ENCODE results near the gene SPATA4.

Gene SPATA4

GRCh38 chr4:176195184-176195978 is at the start of gene SPATA4:
TSS of gene SPATA4 (minus strand) at chr4:176195585. CDS start at chr4:176195562, 23 bp downstream.
- Histone ChIP-seq H3K4me3 (ENCODE audit: low read depth, low read length) (peak within 1 kb of the TSS; percentile 74), H3K9ac (ENCODE audit: low read length) (peak within 1 kb of the TSS; percentile 18), H3K36me3 (ENCODE audit: control insufficient read depth, insufficient read depth, low read length) (no peaks in the 10 kb centered on the region), H3K27ac (ENCODE audit: low read depth, low read length) (peak within 1 kb of the TSS; percentile 34; the same call in 1 of the 2 replicates), H3K9me3 (ENCODE audit: control insufficient read depth, insufficient read depth, low read depth, low read length) (peaks cover 3% of the 10 kb centered on the region; the same call in 1 of the 2 replicates), H3K4me1 (ENCODE audit: control insufficient read depth, insufficient read depth, low read length) (peaks cover 3% of the 10 kb centered on the region), H3K27me3 (ENCODE audit: control insufficient read depth, insufficient read depth, low read length) (no peaks in the 10 kb centered on the region)

- H3K4me1 ChIP-seq (ENCODE audit: control insufficient read depth, insufficient read depth, low read length) = peaks cover 9% of the 10 kb centered on the region; the same call in 1 of the 2 replicates
- H3K27ac ChIP-seq (ENCODE audit: low read depth, low read length) = no peak overlapping the region
- no peaks in the 10 kb centered on the region for H3K36me3 ChIP-seq (ENCODE audit: control insufficient read depth, insufficient read depth, low read length)
- H3K9ac ChIP-seq (ENCODE audit: low read length) = no peak overlapping the region
- no peak overlapping the region for H3K4me3 ChIP-seq (ENCODE audit: low read depth, low read length)
- H3K9me3 ChIP-seq (ENCODE audit: control insufficient read depth, insufficient read depth, low read depth, low read length) = no peaks in the 10 kb centered on the region
- no peaks in the 10 kb centered on the region for H3K27me3 ChIP-seq (ENCODE audit: control insufficient read depth, insufficient read depth, low read length)
Measured at GRCh38 chr4:176242764-176243347, 47.5 kb upstream of the SPATA4 start.

GRCh38 chr4:176241703-176242102 is 46.3 kb upstream of the SPATA4 start:
- H3K27me3 ChIP-seq (ENCODE audit: control insufficient read depth, insufficient read depth, low read length) = no peaks in the 10 kb centered on the region
- no peak overlapping the region for H3K27ac ChIP-seq (ENCODE audit: low read depth, low read length)
- H3K9ac ChIP-seq (ENCODE audit: low read length) = no peak overlapping the region
- no peaks in the 10 kb centered on the region for H3K36me3 ChIP-seq (ENCODE audit: control insufficient read depth, insufficient read depth, low read length)
- H3K4me1 ChIP-seq (ENCODE audit: control insufficient read depth, insufficient read depth, low read length) = peaks cover 9% of the 10 kb centered on the region; the same call in 1 of the 2 replicates
- H3K9me3 ChIP-seq (ENCODE audit: control insufficient read depth, insufficient read depth, low read depth, low read length) = no peaks in the 10 kb centered on the region
- no peak overlapping the region for H3K4me3 ChIP-seq (ENCODE audit: low read depth, low read length)

GRCh38 chr4:176238826-176239225 is 43.4 kb upstream of the SPATA4 start:
- H3K27ac ChIP-seq (ENCODE audit: low read depth, low read length) = no peak overlapping the region

GRCh38 chr4:176238157-176238610 is 42.8 kb upstream of the SPATA4 start:
- Histone ChIP-seq H3K9ac (ENCODE audit: low read length) (no peak overlapping the region), H3K9me3 (ENCODE audit: control insufficient read depth, insufficient read depth, low read depth, low read length) (no peaks in the 10 kb centered on the region), H3K27ac (ENCODE audit: low read depth, low read length) (no peak overlapping the region), H3K27me3 (ENCODE audit: control insufficient read depth, insufficient read depth, low read length) (no peaks in the 10 kb centered on the region), H3K36me3 (ENCODE audit: control insufficient read depth, insufficient read depth, low read length) (no peaks in the 10 kb centered on the region), H3K4me3 (ENCODE audit: low read depth, low read length) (no peak overlapping the region), H3K4me1 (ENCODE audit: control insufficient read depth, insufficient read depth, low read length) (peaks cover 9% of the 10 kb centered on the region; the same call in 1 of the 2 replicates)

More at GRCh38 chr4:176238826-176239225, 43.4 kb upstream of the SPATA4 start:
- H3K4me1 ChIP-seq (ENCODE audit: control insufficient read depth, insufficient read depth, low read length) = peaks cover 9% of the 10 kb centered on the region; the same call in 1 of the 2 replicates
- no peak overlapping the region for H3K4me3 ChIP-seq (ENCODE audit: low read depth, low read length)
- no peaks in the 10 kb centered on the region for H3K27me3 ChIP-seq (ENCODE audit: control insufficient read depth, insufficient read depth, low read length)
- no peak overlapping the region for H3K9ac ChIP-seq (ENCODE audit: low read length)
- no peaks in the 10 kb centered on the region for H3K9me3 ChIP-seq (ENCODE audit: control insufficient read depth, insufficient read depth, low read depth, low read length)
- H3K36me3 ChIP-seq (ENCODE audit: control insufficient read depth, insufficient read depth, low read length) = no peaks in the 10 kb centered on the region

GRCh38 chr4:176236946-176237345 is 41.6 kb upstream of the SPATA4 start:
- peaks cover 9% of the 10 kb centered on the region; the same call in 1 of the 2 replicates for H3K4me1 ChIP-seq (ENCODE audit: control insufficient read depth, insufficient read depth, low read length)
- no peak overlapping the region for H3K4me3 ChIP-seq (ENCODE audit: low read depth, low read length)
- no peaks in the 10 kb centered on the region for H3K36me3 ChIP-seq (ENCODE audit: control insufficient read depth, insufficient read depth, low read length)
- H3K9me3 ChIP-seq (ENCODE audit: control insufficient read depth, insufficient read depth, low read depth, low read length) = no peaks in the 10 kb centered on the region
- no peak overlapping the region for H3K27ac ChIP-seq (ENCODE audit: low read depth, low read length)
- no peaks in the 10 kb centered on the region for H3K27me3 ChIP-seq (ENCODE audit: control insufficient read depth, insufficient read depth, low read length)
- no peak overlapping the region for H3K9ac ChIP-seq (ENCODE audit: low read length)

- Histone ChIP-seq H3K4me3 (ENCODE audit: low read depth, low read length) (no peak overlapping the region), H3K36me3 (ENCODE audit: control insufficient read depth, insufficient read depth, low read length) (no peaks in the 10 kb centered on the region), H3K9me3 (ENCODE audit: control insufficient read depth, insufficient read depth, low read depth, low read length) (no peaks in the 10 kb centered on the region), H3K4me1 (ENCODE audit: control insufficient read depth, insufficient read depth, low read length) (no peaks in the 10 kb centered on the region), H3K9ac (ENCODE audit: low read length) (no peak overlapping the region), H3K27me3 (ENCODE audit: control insufficient read depth, insufficient read depth, low read length) (no peaks in the 10 kb centered on the region), H3K27ac (ENCODE audit: low read depth, low read length) (no peak overlapping the region)
Measured at GRCh38 chr4:176230836-176231235, 35.5 kb upstream of the SPATA4 start.

- no peaks in the 10 kb centered on the region for H3K4me1 ChIP-seq (ENCODE audit: control insufficient read depth, insufficient read depth, low read length)
- no peak overlapping the region for H3K27ac ChIP-seq (ENCODE audit: low read depth, low read length)
- H3K9ac ChIP-seq (ENCODE audit: low read length) = no peak overlapping the region
- H3K4me3 ChIP-seq (ENCODE audit: low read depth, low read length) = no peak overlapping the region
- H3K9me3 ChIP-seq (ENCODE audit: control insufficient read depth, insufficient read depth, low read depth, low read length) = no peaks in the 10 kb centered on the region
- H3K27me3 ChIP-seq (ENCODE audit: control insufficient read depth, insufficient read depth, low read length) = no peaks in the 10 kb centered on the region
- H3K36me3 ChIP-seq (ENCODE audit: control insufficient read depth, insufficient read depth, low read length) = no peaks in the 10 kb centered on the region
Measured at GRCh38 chr4:176229645-176230044, 34.3 kb upstream of the SPATA4 start.

GRCh38 chr4:176226736-176227135 is 31.4 kb upstream of the SPATA4 start:
- Histone ChIP-seq H3K27ac (ENCODE audit: low read depth, low read length) (no peak overlapping the region), H3K4me3 (ENCODE audit: low read depth, low read length) (no peak overlapping the region), H3K9ac (ENCODE audit: low read length) (no peak overlapping the region), H3K36me3 (ENCODE audit: control insufficient read depth, insufficient read depth, low read length) (no peaks in the 10 kb centered on the region), H3K27me3 (ENCODE audit: control insufficient read depth, insufficient read depth, low read length) (no peaks in the 10 kb centered on the region), H3K9me3 (ENCODE audit: control insufficient read depth, insufficient read depth, low read depth, low read length) (no peaks in the 10 kb centered on the region), H3K4me1 (ENCODE audit: control insufficient read depth, insufficient read depth, low read length) (no peaks in the 10 kb centered on the region)

- H3K27me3 ChIP-seq (ENCODE audit: control insufficient read depth, insufficient read depth, low read length) = no peaks in the 10 kb centered on the region
- no peak overlapping the region for H3K27ac ChIP-seq (ENCODE audit: low read depth, low read length)
- H3K4me3 ChIP-seq (ENCODE audit: low read depth, low read length) = no peak overlapping the region
- no peaks in the 10 kb centered on the region for H3K36me3 ChIP-seq (ENCODE audit: control insufficient read depth, insufficient read depth, low read length)
- H3K9ac ChIP-seq (ENCODE audit: low read length) = no peak overlapping the region
- H3K9me3 ChIP-seq (ENCODE audit: control insufficient read depth, insufficient read depth, low read depth, low read length) = no peaks in the 10 kb centered on the region
- H3K4me1 ChIP-seq (ENCODE audit: control insufficient read depth, insufficient read depth, low read length) = no peaks in the 10 kb centered on the region
Measured at GRCh38 chr4:176223561-176223960, 28.2 kb upstream of the SPATA4 start.

- Histone ChIP-seq H3K36me3 (ENCODE audit: control insufficient read depth, insufficient read depth, low read length) (no peaks in the 10 kb centered on the region), H3K27me3 (ENCODE audit: control insufficient read depth, insufficient read depth, low read length) (no peaks in the 10 kb centered on the region), H3K27ac (ENCODE audit: low read depth, low read length) (no peak overlapping the region), H3K9ac (ENCODE audit: low read length) (no peak overlapping the region), H3K4me3 (ENCODE audit: low read depth, low read length) (no peak overlapping the region), H3K9me3 (ENCODE audit: control insufficient read depth, insufficient read depth, low read depth, low read length) (no peaks in the 10 kb centered on the region), H3K4me1 (ENCODE audit: control insufficient read depth, insufficient read depth, low read length) (no peaks in the 10 kb centered on the region)
Measured at GRCh38 chr4:176222149-176222548, 26.8 kb upstream of the SPATA4 start.

All from HUES6 (cell line).